ENCODE data around the gene PLA2G4A.

DNA sequence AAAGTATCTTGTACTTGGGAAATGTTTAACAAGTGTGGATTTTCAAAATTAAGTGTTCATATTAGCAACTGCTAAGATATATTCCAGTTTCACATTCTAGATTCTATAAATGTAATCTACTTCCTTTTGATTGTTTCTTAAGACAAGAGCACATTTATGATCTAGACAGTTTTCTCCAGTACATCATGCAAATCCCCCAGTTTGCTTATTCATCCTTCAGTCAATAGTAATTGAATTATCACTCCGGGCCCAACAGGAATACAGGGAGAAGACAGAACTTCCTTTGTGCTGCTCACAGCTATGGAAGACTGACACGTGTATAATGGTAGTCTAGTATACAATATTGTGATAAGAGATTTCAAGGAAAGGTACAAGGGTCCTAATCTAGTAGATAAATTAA lies 14.5 kb downstream of the PLA2G4A start:
- TF ChIP-seq POLR2A (IDR thresholded peaks at IDR 0.05; ENCODE audit: low read depth, low read length) (no peak), POLR2AphosphoS5 (IDR thresholded peaks at IDR 0.05; ENCODE audit: low read depth, low read length) (no peak), TAF1 (IDR thresholded peaks at IDR 0.05; ENCODE audit: borderline replicate concordance, low read depth, low read length) (no peak)
